ENCODE measurements around the gene SLC34A3. TPM values are rescaled to one million over a fixed set of nuclear protein-coding genes. Genes with fewer than 3 reads are reported as not detected.
A peak's percentile ranks its signal among the peaks of the same experiment; 100 is the strongest.

The SLC34A3 gene
- total RNA-seq, 4 donors from 2014 or later: 0.33 TPM; not detected in 3

- peaks cover 30 to 49% of the 10 kb centered on the region in 2 donors for H3K4me1 ChIP-seq
- DNase-seq: no peak
- H3K27me3 ChIP-seq: no peaks in the 10 kb centered on the region
- TF ChIP-seq CTCF (IDR thresholded peaks at IDR 0.05) (no peak), POLR2A (IDR thresholded peaks at IDR 0.05) (no peak)
- H3K9me3 ChIP-seq: no peaks in the 10 kb centered on the region
- intact Hi-C loops (cut with DNase I): no loop called here
- no peaks in the 10 kb centered on the region for H3K36me3 ChIP-seq
- WGBS, 2 donors: 15 to 24% methylated on average over 9 to 17 of the region's 21 CpGs
- peak overlapping the region; percentile 74 to 99 (median 81) for H3K4me3 ChIP-seq (replicated peaks in 1 of 3)
- peak overlapping the region in 1 of 3 donors; percentile 48 for H3K27ac ChIP-seq
Observed at GRCh38 chr9:137204731-137205125, 26.0 kb upstream of the SLC34A3 start.

GRCh38 chr9:137205126-137206069 lies 25.3 kb upstream of the SLC34A3 start, which contains the start of the genes NDOR1 and TMEM203:
TSS of gene NDOR1 (plus strand) at chr9:137205700. CDS start at chr9:137205778, 78 bp downstream.
TSS of gene TMEM203 (minus strand) at chr9:137205648. CDS start at chr9:137205414, 234 bp downstream.
- DNase-seq: peak; percentile 87 to 92
- no peaks in the 10 kb centered on the region for H3K36me3 ChIP-seq
- intact Hi-C loops (cut with DNase I): no loop called here
- H3K4me1 ChIP-seq: peaks cover 30 to 47% of the 10 kb centered on the region in 2 donors
- WGBS, 2 donors: 0 to 1% methylated on average over 5 to 20 of the region's 98 CpGs
- peak within 1 kb of the TSS; percentile 41 to 73 (median 48) for H3K27ac ChIP-seq
- no peak for TF ChIP-seq CTCF (IDR thresholded peaks at IDR 0.05)
- TF ChIP-seq POLR2A (IDR thresholded peaks at IDR 0.05): peak; percentile 61 to 82
- no peaks in the 10 kb centered on the region for H3K9me3 ChIP-seq
- H3K27me3 ChIP-seq: no peaks in the 10 kb centered on the region
- H3K4me3 ChIP-seq (replicated peaks in 1 of 3): peak within 1 kb of the TSS; percentile 74 to 99 (median 81)

- intact Hi-C loops (cut with DNase I): no loop called here
- H3K4me3 ChIP-seq (replicated peaks in 1 of 3): no peak overlapping the region
- DNase-seq: no peak
Observed at GRCh38 chr9:137206602-137207001, 24.1 kb upstream of the SLC34A3 start.

GRCh38 chr9:137211532-137211931 lies 19.2 kb upstream of the SLC34A3 start:
- intact Hi-C loops (cut with DNase I): no loop called here
- Histone ChIP-seq H3K27me3 (no peaks in the 10 kb centered on the region), H3K4me3 (replicated peaks in 1 of 3) (no peak overlapping the region), H3K4me1 (peaks cover 5 to 6% of the 10 kb centered on the region in 2 donors), H3K27ac (no peak overlapping the region), H3K9me3 (no peaks in the 10 kb centered on the region), H3K36me3 (no peaks in the 10 kb centered on the region)
- DNase-seq: no peak
- TF ChIP-seq CTCF (IDR thresholded peaks at IDR 0.05): no peak
- no peak for TF ChIP-seq POLR2A (IDR thresholded peaks at IDR 0.05)
- WGBS, 2 donors: 85 to 91% methylated on average over 13 of the region's 13 CpGs

More at GRCh38 chr9:137206602-137207001, 24.1 kb upstream of the SLC34A3 start:
- peaks cover 30 to 42% of the 10 kb centered on the region in 2 donors for H3K4me1 ChIP-seq
- H3K9me3 ChIP-seq: no peaks in the 10 kb centered on the region
- H3K36me3 ChIP-seq: no peaks in the 10 kb centered on the region
- WGBS, 2 donors: 80 to 84% methylated on average over 7 of the region's 7 CpGs
- no peak overlapping the region for H3K27ac ChIP-seq
- no peak for TF ChIP-seq POLR2A (IDR thresholded peaks at IDR 0.05)
- TF ChIP-seq CTCF (IDR thresholded peaks at IDR 0.05): no peak
- H3K27me3 ChIP-seq: no peaks in the 10 kb centered on the region

DNA sequence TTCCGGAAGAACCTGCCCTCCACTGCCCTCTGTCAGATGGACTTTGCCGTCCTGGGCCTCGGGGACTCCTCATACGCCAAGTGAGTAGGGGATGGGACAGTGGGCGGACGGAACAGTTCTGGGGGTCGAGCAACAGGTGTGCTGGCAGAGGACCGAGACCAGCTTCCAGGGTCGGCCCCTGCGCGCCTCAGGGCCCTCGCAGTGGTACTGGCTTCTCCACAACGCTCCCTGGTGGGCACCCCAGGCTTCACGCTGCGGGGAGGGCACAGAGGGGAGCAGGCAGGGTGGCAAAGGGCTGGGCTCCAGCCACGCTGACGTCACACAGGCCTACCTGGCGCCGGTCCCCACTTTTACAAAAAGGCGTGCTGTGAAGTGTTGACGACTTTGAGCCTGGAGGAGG lies 18.2 kb upstream of the SLC34A3 start:
- 86 to 92% methylated on average over 17 to 21 of the region's 21 CpGs for WGBS, 2 donors
- Histone ChIP-seq H3K9me3 (no peaks in the 10 kb centered on the region), H3K27ac (no peak overlapping the region), H3K27me3 (no peaks in the 10 kb centered on the region), H3K36me3 (no peaks in the 10 kb centered on the region), H3K4me3 (replicated peaks in 1 of 3) (no peak overlapping the region), H3K4me1 (no peaks in the 10 kb centered on the region)
- TF ChIP-seq CTCF (IDR thresholded peaks at IDR 0.05): no peak
- TF ChIP-seq POLR2A (IDR thresholded peaks at IDR 0.05): no peak
- DNase-seq: no peak
- intact Hi-C loops (cut with DNase I): no loop called here

All from thyroid gland (tissue), 4 donors.